Measurements from ENCODE around the gene SH3RF3. TPM values are rescaled to one million over a fixed set of nuclear protein-coding genes. Genes with fewer than 3 reads are reported as not detected.

Gene SH3RF3
- total RNA-seq, 1 experiment from 2014 or later: 1.0 TPM

- Mint-ChIP-seq H3K9me3 (peaks cover 21% of the 10 kb centered on the region), H3K36me3 (no peaks in the 10 kb centered on the region; the same call in 1 of the 2 replicates), H3K27ac (no peak overlapping the region), H3K4me1 (0 out of 2 replicates have a peak, but pooled peaks cover 2% of the 10 kb centered on the region), H3K4me3 (no peak overlapping the region), H3K27me3 (ENCODE audit: low read depth) (no peaks in the 10 kb centered on the region)
- TF ChIP-seq ZBTB21 (CRISPR knock-in tag; IDR thresholded peaks at IDR 0.05; ENCODE audit: borderline replicate concordance): no peak
- no peak for TF ChIP-seq NFATC4 (CRISPR knock-in tag; IDR thresholded peaks at IDR 0.05)
- no peak for TF ChIP-seq AR (CRISPR knock-in tag; IDR thresholded peaks at IDR 0.05)
- no peak for TF ChIP-seq ZMAT4 (CRISPR knock-in tag; IDR thresholded peaks at IDR 0.05)
- no peak for TF ChIP-seq ZNF232 (CRISPR knock-in tag; IDR thresholded peaks at IDR 0.05)
- TF ChIP-seq FOXP4 (CRISPR knock-in tag; IDR thresholded peaks at IDR 0.05): no peak
- no peak for TF ChIP-seq FOXJ3 (CRISPR knock-in tag; IDR thresholded peaks at IDR 0.05; ENCODE audit: borderline replicate concordance)
- POLR2A ChIA-PET: no interaction called here
- CTCF ChIA-PET: interaction anchor here (1.1 kb wide), 1 partner anchor 394 kb away, joined by 3 read pairs; no protein-coding TSS in a partner anchor
- no peak for ATAC-seq
- DNase-seq (ENCODE audit: low spot score): no peak
These were observed 212.6 kb downstream of the SH3RF3 start for GRCh38 chr2:109341355-109342255.

GRCh38 chr2:109342256-109342850, 213.3 kb downstream of the SH3RF3 start:
- Mint-ChIP-seq H3K4me1 (0 out of 2 replicates have a peak, but pooled peaks cover 2% of the 10 kb centered on the region), H3K27ac (no peak overlapping the region), H3K36me3 (no peaks in the 10 kb centered on the region; the same call in 1 of the 2 replicates), H3K9me3 (peaks cover 21% of the 10 kb centered on the region), H3K4me3 (no peak overlapping the region), H3K27me3 (ENCODE audit: low read depth) (no peaks in the 10 kb centered on the region)
- CTCF ChIA-PET: no interaction called here
- DNase-seq (ENCODE audit: low spot score) (no peak), ATAC-seq (no peak)
- POLR2A ChIA-PET: no interaction called here
- TF ChIP-seq PRRX2 (CRISPR knock-in tag; IDR thresholded peaks at IDR 0.05) (no peak), ZNF317 (CRISPR knock-in tag; IDR thresholded peaks at IDR 0.05; ENCODE audit: borderline replicate concordance, low read depth) (no peak), ZNF512 (CRISPR knock-in tag; IDR thresholded peaks at IDR 0.05; ENCODE audit: borderline replicate concordance) (no peak), SOX15 (CRISPR knock-in tag; IDR thresholded peaks at IDR 0.05) (no peak), ZNF416 (CRISPR knock-in tag; IDR thresholded peaks at IDR 0.05) (no peak), USF2 (CRISPR knock-in tag; IDR thresholded peaks at IDR 0.05) (no peak), SMAD3 (CRISPR knock-in tag; IDR thresholded peaks at IDR 0.05; ENCODE audit: borderline replicate concordance) (no peak), HMGXB4 (CRISPR knock-in tag; IDR thresholded peaks at IDR 0.05) (no peak), ZSCAN18 (CRISPR knock-in tag; IDR thresholded peaks at IDR 0.05) (no peak), ZNF121 (CRISPR knock-in tag; IDR thresholded peaks at IDR 0.05) (no peak), JAZF1 (CRISPR knock-in tag; IDR thresholded peaks at IDR 0.05) (no peak)

Measured in WTC11 (cell line).